Body of pancreas (tissue), 4 donors: ENCODE results near the gene PASK. TPM values are rescaled to one million over a fixed set of nuclear protein-coding genes. Genes with fewer than 3 reads are reported as not detected.
A peak's percentile ranks its signal among the peaks of the same experiment; 100 is the strongest.

Source experiments
- ATAC-seq: fragments of 150-250 bp; one replicate; pipeline ENCODE4 v1.9.1; 2016
- DNase-seq, 4 donors: peaks; one replicate each; pipeline ENCODE4 v3.0.0-alpha.2; 2019
- H3K27ac ChIP-seq, 4 donors: fragments of 200-600 bp; sonication (generic); 1 replicate in 3 of 4; 2 replicates in 1 of 4; pipeline versions ENCODE4 v1.5.1 to v1.6.1; 2016 to 2019; ENCODE audit warnings: mild to moderate bottlenecking in 1 of 4, mixed read lengths in 1 of 4, moderate library complexity in 1 of 4
- H3K27me3 ChIP-seq, 2 donors: fragments of 200-600 bp; sonication (generic); one replicate each; pipeline ENCODE4 v1.6.0; 2016; ENCODE audit warnings: mild to moderate bottlenecking in 1 of 2
- H3K36me3 ChIP-seq, 2 donors: fragments of 200-600 bp; sonication (generic); replicated peaks in 1 of 2; 2 replicates each; pipeline ENCODE4 v1.5.1; 2016; ENCODE audit warnings: low read depth in 2 of 2; ENCODE audit not compliant: insufficient read depth in 1 of 2
- H3K4me1 ChIP-seq: fragments of 200-600 bp; sonication (generic); one replicate; pipeline ENCODE4 v1.6.0; 2016
- H3K4me3 ChIP-seq, 2 donors: fragments of 200-600 bp; sonication (generic); 1 replicate in 1 of 2; 2 replicates in 1 of 2; pipeline ENCODE4 v1.5.1; 2016 to 2019
- H3K9me3 ChIP-seq, 3 donors: fragments of 200-600 bp; sonication (generic); 1 replicate in 2 of 3; 2 replicates in 1 of 3; pipeline ENCODE4 v1.5.1; 2016
- CTCF ChIP-seq, 7 experiments: fragments of 450-650 bp in 4 of 7; fragments of 200-600 bp in 3 of 7; sonication (generic) in 3 of 7; IDR thresholded peaks; one replicate each; pipeline ENCODE4 v1.5.1; 2016 to 2019; ENCODE audit warnings: antibody characterized with exemption in 7 of 7
- POLR2A ChIP-seq, 3 donors: fragments of 450-650 bp; IDR thresholded peaks; one replicate each; pipeline ENCODE4 v1.6.1; 2016; ENCODE audit warnings: antibody characterized with exemption in 3 of 3, mild to moderate bottlenecking in 2 of 3
- WGBS, 2 donors: methylation state at CpG; one replicate each; pipeline ENCODE4 v1.1.5; 2017; 5-methylcytosine and 5-hydroxymethylcytosine counted together
- intact Hi-C: fragments of 100-400 bp; cut with DNase I; formaldehyde crosslinking; loops from one replicate; pipeline ENCODE4 v1.15.1; 2023
- total RNA-seq, 2 donors: library from RNA; depleted of rRNA; stranded (reverse); fragments of >200 nt; gene quantifications; one replicate each; pipeline ENCODE4 v1.1.0, GENCODE V29; 2016

The PASK gene
- total RNA-seq, 2 donors from 2014 or later, result 7.5 to 15.8 TPM

- ATAC-seq, result no peak
- no peak for TF ChIP-seq POLR2A (IDR thresholded peaks at IDR 0.05)
- no peak for TF ChIP-seq CTCF (IDR thresholded peaks at IDR 0.05)
- peak overlapping the region; percentile 40 to 100 for H3K4me3 ChIP-seq
- DNase-seq, result no peak
- no peaks in the 10 kb centered on the region for H3K27me3 ChIP-seq
- H3K36me3 ChIP-seq, result no peaks in the 10 kb centered on the region
- no peaks in the 10 kb centered on the region for H3K9me3 ChIP-seq
- intact Hi-C loops, result no loop called here
- peak overlapping the region; percentile 3 to 81 (median 62) for H3K27ac ChIP-seq
- WGBS, 2 donors, result 0% methylated on average over 2 to 23 of the region's 23 CpGs
- peaks cover 21% of the 10 kb centered on the region for H3K4me1 ChIP-seq
Observed at GRCh38 chr2:241149675-241149924, 328 bp upstream of the PASK start.

- intact Hi-C loops, result no loop called here
- H3K27ac ChIP-seq, result no peak overlapping the region
- DNase-seq (no peak), ATAC-seq (no peak)
- no peak overlapping the region for H3K4me3 ChIP-seq
- TF ChIP-seq CTCF (IDR thresholded peaks at IDR 0.05) (no peak), POLR2A (IDR thresholded peaks at IDR 0.05) (no peak)
- no peaks in the 10 kb centered on the region for H3K9me3 ChIP-seq
- H3K4me1 ChIP-seq, result peaks cover 21% of the 10 kb centered on the region
- H3K27me3 ChIP-seq, result no peaks in the 10 kb centered on the region
- 86 to 90% methylated on average over 4 of the region's 4 CpGs for WGBS, 2 donors
- no peaks in the 10 kb centered on the region for H3K36me3 ChIP-seq
Observed at GRCh38 chr2:241148239-241148638, 1.0 kb downstream of the PASK start.

- peaks cover 21% of the 10 kb centered on the region for H3K4me1 ChIP-seq
- H3K27me3 ChIP-seq, result no peaks in the 10 kb centered on the region
- DNase-seq (no peak), ATAC-seq (no peak)
- no peak overlapping the region for H3K27ac ChIP-seq
- 86 to 89% methylated on average over 3 of the region's 3 CpGs for WGBS, 2 donors
- no peak overlapping the region for H3K4me3 ChIP-seq
- no peak for TF ChIP-seq POLR2A (IDR thresholded peaks at IDR 0.05)
- TF ChIP-seq CTCF (IDR thresholded peaks at IDR 0.05), result no peak
- intact Hi-C loops, result no loop called here
- no peaks in the 10 kb centered on the region for H3K9me3 ChIP-seq
- no peaks in the 10 kb centered on the region for H3K36me3 ChIP-seq
Observed at GRCh38 chr2:241147336-241147735, 1.9 kb downstream of the PASK start.

- peaks cover 14% of the 10 kb centered on the region for H3K4me1 ChIP-seq
- ATAC-seq (no peak), DNase-seq (no peak)
- WGBS, 2 donors, result 84 to 86% methylated on average over 4 of the region's 4 CpGs
- no peaks in the 10 kb centered on the region for H3K9me3 ChIP-seq
- intact Hi-C loops, result no loop called here
- TF ChIP-seq CTCF (IDR thresholded peaks at IDR 0.05) (no peak), POLR2A (IDR thresholded peaks at IDR 0.05) (no peak)
- H3K4me3 ChIP-seq, result no peak overlapping the region
- H3K27ac ChIP-seq, result no peak overlapping the region
- no peaks in the 10 kb centered on the region for H3K27me3 ChIP-seq
- H3K36me3 ChIP-seq, result no peaks in the 10 kb centered on the region
Observed at GRCh38 chr2:241146286-241146685, 3.0 kb downstream of the PASK start.

GRCh38 chr2:241142593-241142992 lies 6.7 kb downstream of the PASK start:
- ATAC-seq (no peak), DNase-seq (no peak)
- TF ChIP-seq POLR2A (IDR thresholded peaks at IDR 0.05) (no peak), CTCF (IDR thresholded peaks at IDR 0.05) (no peak)
- Histone ChIP-seq H3K27ac (no peak overlapping the region), H3K4me1 (no peaks in the 10 kb centered on the region), H3K27me3 (no peaks in the 10 kb centered on the region), H3K36me3 (peaks cover 0 to 3% of the 10 kb centered on the region in 2 donors), H3K4me3 (no peak overlapping the region), H3K9me3 (no peaks in the 10 kb centered on the region)
- intact Hi-C loops, result no loop called here
- WGBS, 2 donors, result 89% methylated on average over 8 to 9 of the region's 9 CpGs
